Activated CD8-positive, alpha-beta memory T cell treated with anti-CD3 and anti-CD28 coated beads for 48 hours (primary cell): ENCODE results near the gene ACTG2.
A peak's percentile ranks its signal among the peaks of the same experiment; 100 is the strongest.
"Not testable (repeated sequence)": the region's sequence is repeated elsewhere in the genome, so short reads cannot be mapped to it uniquely, and the experiment has no call there.

ENCODE experiments used
- DNase-seq, 3 experiments: peaks; one replicate each; pipeline ENCODE4 v3.0.0-alpha.2; 2020; ENCODE audit warnings: low read depth in 2 of 3, low spot score in 2 of 3

Gene ACTG2

DNA sequence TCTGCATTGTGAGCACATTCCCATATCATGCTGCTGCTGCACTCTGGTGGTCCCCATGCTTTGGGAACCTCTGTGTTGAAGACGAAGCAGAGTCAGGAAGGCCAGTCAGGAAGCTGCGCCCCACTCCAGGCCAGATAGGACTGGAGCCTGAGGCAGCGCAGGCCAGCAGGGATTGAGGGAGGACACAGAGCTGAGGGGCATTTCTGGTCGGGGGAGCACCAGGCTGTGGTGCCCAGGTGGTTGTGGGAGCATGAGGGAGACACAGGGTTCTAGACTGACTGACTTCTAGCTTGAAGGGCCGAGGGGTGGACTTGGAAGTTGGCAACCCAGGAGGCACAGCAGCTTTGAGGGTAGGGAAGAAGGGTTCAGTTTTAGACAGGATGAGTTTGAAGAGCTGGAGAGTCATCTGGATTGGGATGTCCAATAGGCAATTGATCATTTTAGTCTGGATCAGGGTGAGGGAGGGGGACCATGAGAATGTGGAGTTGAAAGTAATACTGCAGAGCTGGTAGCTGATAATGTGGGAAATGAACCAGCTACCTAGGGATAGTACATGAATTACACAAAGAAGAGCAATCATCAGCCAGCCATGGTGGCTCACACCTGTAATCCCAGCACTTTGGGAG, 1.4 kb upstream of the ACTG2 start:
- DNase-seq, result no peak

DNA sequence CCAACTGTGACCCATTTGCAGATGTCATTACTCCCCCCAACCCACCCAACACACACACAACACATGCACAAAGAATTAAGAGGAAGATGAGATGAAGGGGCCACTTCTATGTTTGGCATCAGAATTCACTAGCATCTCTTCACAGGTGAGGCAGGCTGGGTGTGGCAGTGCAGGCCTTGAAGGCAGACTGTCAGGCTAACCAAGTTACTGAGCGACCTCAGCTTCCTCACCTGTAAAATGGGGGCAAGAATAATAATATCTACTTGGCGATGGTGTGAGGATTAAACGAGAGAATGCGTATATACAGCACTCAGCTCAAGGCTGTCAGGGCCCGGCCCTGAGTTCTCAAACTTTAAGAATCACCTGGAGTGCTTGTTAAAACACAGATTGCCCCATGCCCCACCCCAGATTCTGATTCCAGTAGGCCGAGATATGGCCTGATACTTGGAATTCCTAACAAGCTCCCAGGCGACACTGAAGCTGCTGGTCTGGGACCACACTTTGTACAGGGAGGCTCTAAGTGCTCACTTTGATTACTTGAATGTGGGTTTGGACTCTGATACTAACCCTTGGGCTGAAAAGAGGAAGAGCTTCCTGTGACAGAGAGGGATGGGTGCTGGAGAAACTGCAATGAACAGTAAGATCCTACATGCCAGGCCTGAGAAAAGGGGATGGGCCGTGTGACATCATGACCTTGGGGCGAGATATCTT, 1.1 kb downstream of the ACTG2 start:
- DNase-seq, result no peak

DNA sequence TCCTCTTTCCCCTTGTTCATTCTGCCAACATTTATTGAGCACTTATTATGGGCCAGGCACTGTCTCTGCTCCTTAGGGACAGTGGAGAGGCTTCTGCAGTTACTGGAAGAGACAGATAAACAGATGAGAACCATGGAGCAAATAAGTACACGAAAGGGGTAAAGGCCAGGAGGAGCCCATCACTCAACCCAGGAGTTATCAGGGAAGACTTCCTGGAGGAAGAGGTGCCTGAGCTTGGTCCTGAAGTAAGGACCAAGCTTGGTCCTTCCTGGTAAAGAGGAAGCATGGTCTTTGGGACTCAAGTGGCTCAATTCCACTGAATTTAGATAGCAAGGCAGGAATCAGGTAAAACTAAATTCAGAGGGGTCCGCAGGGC, 1.7 kb downstream of the ACTG2 start:
- DNase-seq, result no peak

DNA sequence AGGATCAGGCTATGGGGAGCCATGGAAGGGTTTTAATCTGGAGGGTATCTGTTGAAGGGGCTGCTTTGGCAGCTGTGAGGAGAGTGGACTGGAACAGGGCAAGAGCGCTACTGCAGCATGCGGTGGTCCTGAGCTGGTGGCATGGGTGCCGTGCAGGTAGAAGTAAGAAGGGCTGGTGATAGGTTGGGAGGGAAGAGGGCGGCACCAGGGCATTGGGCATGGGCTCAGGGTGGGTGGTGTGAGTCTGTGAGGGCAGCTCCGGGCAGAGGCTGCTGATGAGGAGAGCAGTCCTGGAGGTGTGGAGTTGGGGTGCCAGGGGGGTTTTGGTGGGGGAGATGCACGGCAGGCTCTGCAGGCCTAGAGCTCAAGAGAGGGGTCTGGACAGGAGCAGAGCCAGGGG, 2.1 kb downstream of the ACTG2 start:
- no peak for DNase-seq

DNA sequence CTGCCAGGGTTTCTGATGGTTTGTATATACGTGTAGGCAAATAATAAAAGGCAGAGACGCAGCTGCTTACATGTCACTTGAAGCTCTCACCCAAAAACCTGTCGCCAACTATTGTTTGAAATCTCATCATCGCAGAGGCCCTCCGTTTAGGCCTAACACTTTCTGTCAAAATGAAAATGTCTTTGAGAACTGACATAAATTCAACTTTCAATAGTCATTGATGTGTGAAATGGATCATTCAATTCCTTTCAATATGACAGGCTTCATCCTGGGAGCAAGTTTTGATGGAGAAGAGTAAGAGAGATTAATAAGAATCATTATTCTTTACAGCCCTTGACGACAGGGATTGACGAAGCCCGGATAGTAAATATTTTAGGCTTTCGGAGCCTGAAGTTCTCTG, 2.7 kb downstream of the ACTG2 start:
- no peak for DNase-seq

DNA sequence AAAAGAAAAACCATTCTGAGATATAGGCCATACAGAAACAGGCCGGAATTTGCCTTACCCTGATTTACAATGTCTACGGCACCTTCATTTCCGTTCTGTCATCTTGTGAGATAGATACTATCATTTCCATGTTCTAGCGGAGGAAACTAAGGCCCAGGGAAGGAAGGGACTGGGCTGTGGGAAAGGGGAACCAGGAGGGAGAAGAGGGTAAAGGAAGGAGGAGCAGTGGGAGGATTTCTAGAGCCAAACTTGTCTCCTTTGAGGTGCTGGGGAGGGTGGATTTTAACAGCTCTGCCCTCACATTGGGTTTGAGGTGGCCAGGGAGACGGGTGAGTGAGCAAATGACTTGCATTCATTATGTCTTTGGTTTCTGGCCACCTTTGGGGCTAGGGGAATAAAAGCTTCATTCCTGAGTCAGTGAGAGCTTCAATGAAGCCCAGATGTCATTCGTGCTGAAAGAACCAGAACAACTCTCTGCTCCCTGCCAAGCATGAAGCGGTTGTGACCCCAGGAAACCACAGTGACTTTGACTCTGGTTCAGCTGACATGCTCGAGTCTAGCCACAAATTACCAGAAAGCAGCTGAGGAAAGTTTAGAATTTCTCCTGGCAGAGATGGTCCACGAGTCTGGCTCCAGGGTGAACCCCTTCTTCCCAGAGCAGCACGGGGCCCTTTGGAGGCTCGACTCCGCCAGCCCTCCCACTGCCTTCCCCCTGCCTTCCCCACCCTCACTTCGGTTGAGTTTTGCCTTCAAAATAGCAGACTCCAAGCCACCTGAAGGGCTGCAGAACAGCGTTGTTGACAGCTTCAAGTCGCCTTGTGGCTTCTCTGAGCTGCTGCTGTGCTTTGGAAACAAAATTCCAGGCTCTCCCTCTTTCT, 3.8 kb downstream of the ACTG2 start:
- DNase-seq, result peak in 1 of 3 experiments; percentile 16

DNA sequence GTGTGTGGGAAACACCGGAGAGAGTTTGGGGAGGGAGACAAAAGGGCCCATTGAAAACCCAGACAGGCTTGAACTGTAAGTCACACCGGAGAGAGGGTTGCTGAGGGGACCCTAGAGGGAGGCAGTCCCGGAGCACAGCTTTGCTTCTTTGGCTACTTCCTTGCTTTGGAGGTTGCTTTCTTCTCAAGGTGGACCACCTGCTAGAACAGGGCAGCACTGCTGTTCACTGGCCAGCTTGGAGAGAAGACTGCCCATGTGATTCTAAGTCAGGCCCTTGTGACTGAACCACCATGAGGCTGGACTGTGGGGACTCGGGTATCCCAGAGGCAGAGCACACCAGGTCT, 4.4 kb downstream of the ACTG2 start:
- DNase-seq, result no peak

DNA sequence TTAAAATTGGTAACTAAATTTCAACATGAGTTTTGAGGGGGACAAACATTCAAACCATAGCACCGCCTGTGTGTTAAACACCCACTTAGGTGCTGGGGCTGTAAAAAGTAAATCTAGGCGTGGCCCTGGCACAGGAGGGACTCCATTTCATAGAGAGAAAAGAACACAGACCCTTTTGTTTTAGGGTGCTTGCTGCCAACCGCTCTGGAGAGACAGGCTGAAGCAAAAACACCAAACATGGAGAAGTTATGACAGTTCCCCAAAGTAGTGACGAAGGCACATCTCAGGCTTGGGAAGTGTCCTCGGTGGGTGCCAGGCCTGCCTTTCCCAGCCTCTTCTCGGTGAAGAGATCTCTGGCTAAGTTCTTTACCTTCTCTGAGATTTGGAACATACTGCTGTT, 5.1 kb downstream of the ACTG2 start:
- DNase-seq, result no peak

DNA sequence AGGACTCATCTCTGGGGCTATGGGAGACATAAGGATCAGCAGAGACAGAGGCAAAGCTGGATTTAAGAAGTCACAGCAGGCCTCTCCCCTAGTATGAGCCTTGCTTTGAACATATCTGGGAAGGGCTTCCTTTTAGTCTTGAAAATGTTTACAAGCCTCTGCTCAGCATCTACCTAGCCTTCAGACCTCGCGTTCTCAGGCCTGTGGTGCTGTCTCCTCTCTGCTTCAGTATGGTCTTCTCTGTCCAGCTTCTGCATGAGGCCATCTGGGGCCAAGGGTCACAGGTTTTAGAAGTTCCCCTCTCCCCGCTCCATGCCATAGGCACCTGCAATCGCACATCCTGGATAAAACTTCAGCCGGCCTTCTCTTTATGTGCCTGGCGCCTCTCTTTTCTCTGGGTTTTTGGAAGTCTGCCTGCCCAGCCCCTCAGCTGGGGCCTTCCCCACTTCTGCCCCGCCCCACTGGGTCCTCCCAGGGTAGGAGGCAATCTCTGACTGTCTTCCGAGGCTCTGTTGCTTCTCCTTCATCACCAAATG, 7.1 kb downstream of the ACTG2 start:
- no peak for DNase-seq

DNA sequence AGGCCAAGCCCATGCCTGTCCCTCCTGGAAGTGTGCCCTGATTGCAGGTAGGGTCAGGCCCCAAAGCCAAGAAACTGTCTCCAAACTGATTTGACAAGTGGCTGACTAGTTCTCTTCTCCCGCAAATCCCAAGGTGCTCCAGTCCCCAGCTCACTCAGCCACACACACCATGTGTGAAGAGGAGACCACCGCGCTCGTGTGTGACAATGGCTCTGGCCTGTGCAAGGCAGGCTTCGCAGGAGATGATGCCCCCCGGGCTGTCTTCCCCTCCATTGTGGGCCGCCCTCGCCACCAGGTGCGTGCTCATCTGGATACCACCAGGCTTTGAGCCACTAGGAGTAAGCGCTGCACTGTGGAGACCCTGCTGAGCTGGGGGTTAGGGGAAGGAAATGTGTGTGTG, 8.3 kb downstream of the ACTG2 start:
- no peak for DNase-seq

DNA sequence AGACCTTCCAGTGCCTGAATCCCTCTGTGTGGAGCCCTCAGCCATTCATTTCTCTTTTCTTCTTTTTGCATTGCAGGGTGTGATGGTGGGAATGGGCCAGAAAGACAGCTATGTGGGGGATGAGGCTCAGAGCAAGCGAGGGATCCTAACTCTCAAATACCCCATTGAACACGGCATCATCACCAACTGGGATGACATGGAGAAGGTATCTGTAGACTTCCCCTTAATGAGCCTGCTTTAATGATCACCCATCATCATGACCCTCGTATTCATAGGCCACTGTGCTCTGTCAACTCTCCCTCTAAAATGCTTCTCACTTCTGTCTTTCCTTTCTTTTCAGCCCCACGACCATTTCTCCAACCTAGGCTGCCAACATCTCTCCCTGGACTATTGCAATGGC, 9.5 kb downstream of the ACTG2 start:
- DNase-seq, result no peak

DNA sequence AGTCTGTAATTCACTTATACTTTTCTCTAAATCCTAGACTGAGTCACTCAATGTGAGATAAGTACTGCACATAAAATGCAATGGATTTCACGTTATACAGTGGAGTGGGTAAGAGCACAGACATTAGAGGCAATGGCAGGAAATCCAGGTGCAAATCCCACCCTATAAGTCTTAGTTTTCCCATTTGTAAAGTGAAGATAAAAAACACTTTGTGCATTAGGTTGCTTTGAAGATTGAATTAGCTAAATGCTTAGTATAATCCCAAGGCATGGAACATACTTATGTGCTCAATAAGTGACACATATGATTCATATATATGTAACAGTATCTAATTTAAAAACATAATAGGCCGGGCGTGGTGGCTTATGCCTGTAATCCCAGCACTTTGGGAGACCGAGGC, 10.5 kb downstream of the ACTG2 start:
- DNase-seq, result no peak

DNA sequence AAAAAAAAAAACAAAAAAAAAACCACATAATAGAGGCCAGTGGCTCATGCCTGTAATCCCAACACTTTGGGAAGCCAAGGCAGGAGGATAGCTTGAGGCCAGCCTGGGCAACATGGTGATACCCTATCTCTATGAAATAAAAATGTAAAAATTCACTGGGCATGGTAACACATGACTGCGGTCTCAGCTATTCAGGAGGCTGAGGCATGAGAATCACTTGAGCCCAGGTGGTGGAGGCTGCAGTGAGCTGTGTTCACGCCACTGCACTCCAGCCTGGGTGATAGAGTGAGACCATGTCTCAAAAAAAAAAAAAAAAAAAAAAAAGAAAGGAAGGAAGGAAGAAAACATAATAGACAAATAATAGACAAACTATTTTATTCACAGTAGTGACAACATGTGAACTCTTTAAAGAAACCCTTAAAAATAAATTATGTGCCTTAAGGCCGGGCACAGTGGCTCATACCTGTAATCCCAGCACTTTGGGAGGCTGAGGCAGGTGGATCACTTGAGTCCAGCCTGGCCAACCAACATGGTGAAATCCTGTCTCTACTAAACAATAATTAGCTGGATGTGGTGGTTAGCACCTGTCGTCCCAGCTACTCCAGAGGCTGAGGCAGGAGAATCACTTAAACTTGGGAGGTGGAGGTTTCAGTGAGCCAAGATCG, 11.3 kb downstream of the ACTG2 start:
- not testable (repeated sequence) for DNase-seq

DNA sequence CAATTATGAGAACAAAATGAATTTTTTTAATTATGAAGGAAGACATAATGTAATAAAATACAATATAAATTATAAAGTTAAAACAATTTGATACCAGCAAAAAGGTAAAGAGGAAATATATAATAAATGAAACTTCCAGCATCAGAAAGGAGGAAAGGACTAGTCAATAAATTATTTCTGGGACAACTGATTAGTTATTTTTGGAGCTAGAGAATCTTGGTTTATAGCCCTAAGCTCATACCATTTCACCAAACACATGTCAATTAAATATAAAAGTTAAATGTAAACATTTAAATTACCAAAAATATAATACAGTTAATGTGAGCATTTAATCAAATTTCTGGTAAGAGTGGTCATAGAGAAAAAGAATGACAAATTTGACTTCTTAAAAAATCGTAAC, 12.1 kb downstream of the ACTG2 start:
- no peak for DNase-seq

DNA sequence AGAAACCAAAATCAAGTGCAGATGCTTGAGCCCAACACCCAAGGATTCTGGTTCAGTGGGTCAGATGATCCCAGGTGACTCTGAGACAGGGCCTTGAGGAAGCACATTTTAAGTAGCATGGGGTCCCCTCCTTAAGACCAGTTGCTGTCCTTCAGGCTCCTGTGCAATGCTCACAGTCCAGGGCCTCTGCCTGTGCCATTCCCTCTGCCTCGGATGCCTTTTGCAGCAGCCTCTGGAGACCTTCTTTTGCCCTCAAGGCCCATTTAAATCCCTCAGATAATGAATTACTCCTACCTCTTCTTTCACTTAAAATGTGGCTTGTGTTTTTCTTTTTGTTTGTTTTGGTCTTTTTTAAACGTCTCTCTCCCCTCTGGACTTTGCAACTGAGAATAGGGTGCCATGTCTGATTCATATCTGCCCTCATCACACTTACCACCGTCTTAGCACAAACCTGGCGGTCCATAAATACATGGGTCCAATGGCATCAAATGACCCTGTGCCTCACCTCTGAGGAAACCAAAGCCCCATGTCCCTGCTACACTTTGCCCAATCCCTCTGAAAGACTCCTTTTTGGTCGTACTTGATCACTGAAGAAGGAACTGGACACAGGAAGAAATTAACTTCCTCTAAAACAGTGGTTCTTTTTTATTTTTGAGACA, 14.2 kb downstream of the ACTG2 start:
- DNase-seq, result no peak

DNA sequence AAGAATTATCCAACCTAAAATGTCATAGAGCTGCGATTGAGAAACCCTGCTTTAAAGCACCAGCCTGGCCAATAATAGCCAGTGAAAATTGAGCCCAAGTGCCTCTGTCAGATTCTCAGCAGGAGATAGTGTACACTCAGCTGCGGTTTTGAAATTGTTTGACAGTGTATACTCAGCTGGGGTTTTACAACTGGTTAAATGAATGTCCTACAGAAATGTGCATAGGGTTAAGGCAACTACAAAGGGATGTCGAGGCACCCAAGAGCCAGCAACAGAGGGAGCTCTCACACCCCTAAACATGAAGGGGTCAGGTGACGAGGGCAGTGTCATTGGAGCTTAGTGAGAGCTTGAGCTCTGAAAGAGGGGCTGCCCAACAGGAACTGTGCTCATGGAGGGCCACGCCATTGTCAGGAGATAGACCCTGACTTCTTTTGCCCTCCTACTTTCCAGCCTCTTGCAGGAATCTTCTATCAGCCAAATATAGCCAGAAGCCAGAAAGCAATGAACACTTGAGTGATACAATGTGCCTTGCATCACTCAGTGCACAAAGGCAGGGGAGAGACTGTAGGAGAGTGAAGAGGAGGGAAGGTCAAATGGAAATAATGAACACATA, 15.1 kb downstream of the ACTG2 start:
- DNase-seq, result no peak

DNA sequence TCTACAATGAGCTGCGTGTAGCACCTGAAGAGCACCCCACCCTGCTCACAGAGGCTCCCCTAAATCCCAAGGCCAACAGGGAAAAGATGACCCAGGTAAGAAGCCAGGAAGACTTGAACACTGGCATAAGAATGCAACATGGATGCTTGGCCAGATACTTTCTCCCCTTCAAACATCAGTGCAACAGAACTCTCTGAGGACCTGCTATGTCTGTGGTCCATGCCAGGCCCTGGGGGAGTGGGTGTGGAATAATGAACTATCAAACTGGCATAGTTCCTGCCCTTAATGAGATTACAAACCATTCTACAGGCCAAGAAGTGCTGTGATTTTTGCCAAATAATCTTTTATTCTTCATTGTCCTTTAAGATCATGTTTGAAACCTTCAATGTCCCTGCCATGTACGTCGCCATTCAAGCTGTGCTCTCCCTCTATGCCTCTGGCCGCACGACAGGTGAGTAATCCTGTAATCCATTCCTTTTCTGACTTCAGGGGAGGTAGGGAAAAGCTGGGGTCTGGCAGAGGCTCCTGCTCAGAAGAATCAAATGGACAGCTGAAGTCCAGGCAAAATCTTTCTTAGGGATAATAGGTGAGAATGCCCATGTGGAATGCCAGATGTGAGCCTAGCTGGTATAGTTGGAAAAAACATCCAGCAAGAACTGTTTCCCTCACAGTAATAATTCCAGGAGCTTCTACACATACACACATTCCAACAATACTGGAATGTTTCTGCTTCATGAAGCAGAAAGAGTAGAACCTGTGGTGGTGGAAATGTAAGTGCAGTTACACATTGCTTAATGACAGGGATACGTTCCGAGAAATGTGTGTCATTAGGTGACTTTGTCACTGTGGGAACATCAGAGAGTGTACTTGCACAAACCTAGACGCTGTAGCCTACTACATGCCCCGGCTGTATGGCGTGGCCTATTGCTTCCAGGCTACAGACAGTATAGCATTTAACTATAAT, 16.2 kb downstream of the ACTG2 start:
- no peak for DNase-seq

DNA sequence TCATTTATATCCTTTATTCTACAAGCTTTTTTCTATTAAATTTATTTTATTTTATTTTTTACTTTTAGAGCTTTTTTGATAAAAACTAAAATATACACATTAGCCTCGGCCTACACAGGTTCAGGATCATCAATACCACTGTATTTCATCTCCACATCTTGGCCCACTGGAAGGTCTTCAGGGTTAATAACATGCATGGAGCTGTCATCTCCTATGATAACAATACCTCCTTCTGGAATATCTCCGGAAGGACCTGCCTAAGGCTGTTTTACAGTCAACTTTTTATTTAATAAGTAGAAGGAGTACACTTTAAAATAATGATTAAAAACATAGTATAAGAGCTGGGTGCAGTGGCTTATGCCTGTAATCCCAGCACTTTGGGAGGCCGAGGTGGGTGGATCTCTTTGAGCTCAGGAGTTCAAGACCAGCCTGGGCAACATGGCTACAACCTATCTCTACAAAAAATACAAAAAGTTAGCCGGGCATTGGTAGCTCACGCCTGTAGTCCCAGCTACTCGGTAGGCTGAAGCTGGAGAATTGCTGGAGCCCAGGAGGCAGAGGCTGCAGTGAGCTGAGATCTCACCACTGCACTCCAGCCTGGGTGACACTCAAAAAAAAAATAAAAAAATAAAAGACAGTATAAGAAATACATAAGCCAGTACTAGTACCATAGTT, 18.2 kb downstream of the ACTG2 start:
- no peak for DNase-seq
